Measurements from ENCODE around the gene IGSF22.
A peak's percentile ranks its signal among the peaks of the same experiment; 100 is the strongest.

The IGSF22 gene

DNA sequence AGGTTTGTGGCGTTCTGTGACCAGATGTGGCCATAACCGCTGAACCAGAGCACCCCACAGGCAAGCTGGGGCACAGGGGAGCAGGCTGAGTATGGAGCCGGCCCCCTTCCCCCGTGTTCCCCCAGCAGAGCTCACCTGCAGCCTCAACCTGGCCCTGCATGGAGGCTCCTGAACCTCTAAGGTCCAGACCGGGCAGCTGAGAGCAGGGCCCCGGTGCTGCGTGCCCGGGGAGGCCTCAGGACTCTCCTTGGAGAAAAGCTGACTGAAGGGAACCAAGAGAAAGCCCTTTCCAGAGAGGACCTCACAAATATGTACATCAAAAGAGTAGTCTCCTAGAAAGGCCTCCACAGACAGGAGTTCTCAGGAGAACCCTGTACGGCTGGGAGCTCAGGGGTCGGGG is 17.4 kb upstream of the IGSF22 start:
- DNase-seq, result no peak

DNA sequence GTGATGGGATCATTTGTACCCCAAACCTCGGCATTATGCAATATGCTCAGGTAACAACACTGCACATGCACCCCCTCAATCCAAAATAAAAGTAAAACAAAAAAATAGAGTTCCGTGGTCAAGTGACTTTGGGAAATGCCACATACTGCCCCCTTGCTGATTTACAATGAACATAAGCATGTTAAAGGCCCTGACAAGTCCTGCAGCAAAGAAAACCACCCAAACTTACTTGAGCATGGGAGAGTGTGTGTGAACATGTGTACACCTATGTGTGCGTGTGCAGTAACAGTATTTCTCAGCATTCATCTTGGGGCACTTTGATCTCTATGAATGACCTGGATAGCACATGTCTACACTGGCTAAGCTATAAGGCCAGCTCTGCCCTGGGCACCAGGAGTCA is 15.8 kb upstream of the IGSF22 start:
- no peak for DNase-seq

DNA sequence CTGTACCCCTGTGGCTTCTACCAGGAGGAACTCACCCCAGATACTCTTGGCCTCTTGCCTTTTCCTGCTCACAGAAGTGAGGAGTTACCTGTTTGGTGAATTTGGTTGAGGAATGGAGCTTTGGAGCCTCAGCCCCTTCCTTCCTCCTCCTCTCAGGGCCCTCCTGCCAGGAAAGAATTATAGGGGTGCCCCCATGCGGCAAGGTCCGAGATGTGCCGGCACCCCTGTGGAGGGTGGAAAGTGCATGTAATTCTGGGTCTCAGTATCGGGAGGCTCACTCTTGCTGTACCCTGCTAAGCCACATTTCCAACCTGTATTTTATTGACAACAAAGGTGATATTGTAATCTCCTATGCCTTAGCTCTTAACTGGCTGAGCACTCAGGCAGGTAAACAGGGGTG is 13.7 kb upstream of the IGSF22 start:
- no peak for DNase-seq

DNA sequence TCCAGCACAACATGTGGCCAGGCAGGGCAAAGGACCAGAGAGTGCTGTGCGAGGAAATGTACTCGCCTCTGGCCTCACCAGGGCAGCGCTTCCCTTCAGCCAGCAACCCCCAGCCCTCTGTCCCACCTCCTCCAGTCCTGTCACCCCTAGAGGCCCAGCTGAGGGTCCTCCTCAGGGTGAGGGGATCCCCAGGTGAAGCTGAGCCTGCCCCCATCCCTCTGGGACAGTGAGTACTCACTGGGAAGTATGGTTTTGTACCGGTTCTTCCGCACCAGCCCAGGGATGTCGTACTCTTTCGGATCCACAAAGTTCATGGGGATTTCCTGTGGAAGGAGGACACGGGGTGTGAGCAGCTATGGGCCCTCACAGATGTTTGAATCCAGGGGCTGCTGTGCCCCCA is 11.7 kb upstream of the IGSF22 start:
- DNase-seq, result no peak

DNA sequence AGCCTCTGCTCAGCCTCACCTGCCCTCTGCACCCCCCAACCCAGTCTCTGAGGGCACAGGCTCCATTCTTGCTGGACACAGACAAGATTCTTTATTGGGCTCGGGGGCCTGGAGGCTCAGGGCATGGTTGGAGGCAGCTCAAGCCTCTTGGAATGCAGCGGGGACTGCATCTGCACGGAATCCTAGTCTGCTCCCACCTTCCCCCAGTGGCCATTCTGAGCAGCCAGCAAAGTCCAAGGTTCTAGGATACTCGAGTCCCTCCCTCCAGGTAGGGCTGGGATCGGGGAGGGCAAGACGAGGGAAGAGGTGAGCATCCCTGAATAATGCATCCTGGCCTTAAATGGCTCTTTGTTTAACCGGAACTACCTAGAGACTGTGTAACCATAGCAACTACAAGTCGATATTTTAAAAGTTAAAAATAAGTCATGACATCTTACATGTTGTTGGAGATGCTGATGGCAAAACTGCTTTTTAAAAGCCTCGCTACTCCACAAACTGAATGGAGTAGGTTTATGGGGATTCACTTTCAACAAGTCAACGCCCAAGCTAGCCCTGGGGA is 10.7 kb upstream of the IGSF22 start:
- DNase-seq, result no peak

DNA sequence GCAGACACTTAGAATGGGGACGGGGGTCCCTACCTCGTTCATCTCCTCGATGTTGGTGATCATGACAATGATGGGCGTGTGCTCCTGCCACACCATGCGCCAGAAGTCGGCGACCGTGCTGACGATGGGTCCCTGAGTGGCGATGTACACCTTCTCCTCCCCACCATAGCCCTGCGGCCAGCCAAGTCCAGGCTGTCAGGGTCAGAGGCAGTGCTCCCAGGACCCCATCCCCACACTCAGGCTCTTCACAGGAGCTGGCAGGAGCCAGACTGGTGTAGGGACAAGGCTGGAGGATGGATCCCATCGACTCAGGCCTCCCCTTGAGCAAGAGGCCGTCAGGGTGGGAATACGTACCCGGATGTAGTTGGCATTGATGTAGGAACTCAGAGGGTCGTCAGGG is 7.2 kb upstream of the IGSF22 start:
- no peak for DNase-seq

DNA sequence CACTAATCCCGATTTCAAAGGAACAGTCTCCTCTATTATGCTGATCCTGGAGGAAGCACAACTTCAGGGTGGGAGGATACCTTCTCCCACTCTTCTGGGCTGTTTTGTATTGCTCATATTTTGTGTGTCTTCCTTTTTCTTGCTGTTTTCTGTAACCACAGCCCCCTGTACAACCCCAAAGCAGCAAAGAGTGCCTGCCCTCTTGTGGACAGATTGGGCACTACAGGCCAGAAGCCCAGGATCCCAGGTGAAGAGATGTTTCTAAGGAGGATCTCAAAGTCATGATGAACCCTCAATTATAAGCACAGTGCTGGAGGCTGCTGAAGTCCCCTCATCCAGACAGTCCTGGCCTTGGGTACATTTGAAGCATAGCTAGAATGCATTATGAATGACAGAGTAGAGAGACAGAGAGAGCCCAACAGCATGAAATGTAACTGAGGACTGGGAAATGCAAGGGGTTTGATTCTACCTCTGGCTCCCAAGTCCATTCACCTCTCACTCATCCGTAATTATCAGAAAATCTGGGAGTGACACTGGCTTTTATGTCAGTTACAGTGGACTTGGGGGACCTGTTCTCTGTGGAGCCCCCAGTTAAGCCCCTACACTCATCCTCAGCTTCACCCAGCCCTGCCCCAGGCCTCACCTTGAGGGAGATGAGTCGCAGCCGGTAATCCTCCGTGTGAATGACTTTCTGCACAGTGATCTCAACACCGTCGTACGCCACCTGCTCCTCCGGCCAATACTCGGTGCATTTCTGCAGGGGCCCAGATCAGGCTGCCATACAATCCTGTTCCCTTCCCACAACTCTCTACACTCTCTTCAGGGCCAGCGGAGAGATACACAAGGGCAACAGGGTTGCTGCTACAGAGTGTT is 6.2 kb upstream of the IGSF22 start:
- DNase-seq, result peak; percentile 26

DNA sequence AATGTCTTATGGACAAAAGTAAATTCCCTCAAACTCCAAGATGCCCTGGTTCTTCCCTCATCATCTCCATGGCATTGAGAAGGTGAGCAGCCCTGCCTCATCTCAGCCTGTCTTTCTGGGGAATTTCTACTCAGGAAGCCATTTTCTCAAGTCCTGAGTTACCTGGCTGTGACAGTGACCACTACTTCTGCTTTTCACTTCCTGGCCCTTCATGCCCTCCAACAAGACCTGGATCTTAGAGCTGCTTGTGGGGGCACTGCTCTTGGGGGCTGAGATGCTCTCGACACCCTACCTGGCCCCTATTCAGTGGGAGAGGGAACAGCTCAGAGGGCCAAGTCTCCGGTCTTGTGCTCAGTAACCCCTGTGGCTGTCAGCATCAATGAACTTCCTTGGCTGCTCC is 5.5 kb upstream of the IGSF22 start:
- DNase-seq, result no peak

DNA sequence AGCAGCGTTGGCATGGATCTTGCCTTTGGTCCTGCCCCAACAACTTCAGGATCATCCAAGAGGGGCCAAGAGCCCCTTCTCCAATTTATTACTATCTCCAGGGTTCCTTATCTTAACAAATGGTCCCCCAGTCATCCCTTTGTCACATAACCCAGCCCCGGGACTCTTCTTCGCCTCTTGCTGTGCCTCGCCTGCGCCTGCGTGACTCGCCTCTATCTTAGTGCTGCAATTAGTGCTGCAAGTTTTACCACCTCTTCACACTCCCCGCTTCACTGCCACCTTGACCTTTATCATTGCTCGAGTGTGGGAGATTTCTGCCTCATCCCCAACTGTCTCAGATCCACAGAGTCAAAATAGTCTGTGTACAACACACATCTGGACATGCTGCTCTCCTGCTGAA is 4.0 kb upstream of the IGSF22 start:
- no peak for DNase-seq

DNA sequence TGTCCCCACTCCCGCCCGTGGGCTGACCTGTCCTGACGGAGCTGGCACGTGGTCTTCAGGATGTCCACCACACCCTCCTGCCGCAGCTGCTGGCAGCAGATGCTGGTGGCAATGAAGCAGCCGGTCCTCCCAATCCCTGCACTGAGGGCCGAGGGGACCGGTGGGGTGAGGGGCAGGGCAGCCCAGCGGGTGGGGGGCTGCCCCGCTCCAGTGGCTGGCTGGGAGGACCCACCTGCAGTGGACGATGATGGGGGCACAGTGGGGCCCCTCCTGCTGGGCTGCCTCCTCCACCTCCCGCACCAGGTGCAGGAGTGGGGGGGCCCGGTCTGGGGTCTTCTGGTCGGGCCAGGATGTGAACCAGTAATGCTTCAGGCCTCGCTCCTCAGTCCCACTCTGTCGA is 3.4 kb upstream of the IGSF22 start:
- DNase-seq, result no peak

DNA sequence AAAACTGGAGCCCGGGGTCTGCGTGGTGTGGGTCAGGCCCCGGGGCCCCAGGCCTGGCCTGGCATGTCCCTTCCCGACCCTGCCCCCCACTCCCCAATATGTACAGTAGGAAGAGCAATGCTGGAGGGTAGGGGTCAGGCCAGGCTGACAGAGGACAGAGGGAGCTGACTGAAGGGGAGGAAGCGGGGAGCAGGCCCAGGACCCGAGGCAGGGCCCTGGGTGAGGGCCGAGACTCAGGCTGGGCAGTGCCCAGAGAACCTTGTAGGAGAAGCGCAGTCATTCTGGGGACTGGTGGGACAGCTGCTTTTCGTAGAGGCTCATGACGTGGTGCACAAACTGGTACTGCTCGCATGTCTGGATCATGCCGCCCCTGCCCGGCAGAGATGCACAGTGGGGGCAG is 2.7 kb upstream of the IGSF22 start:
- DNase-seq, result no peak

DNA sequence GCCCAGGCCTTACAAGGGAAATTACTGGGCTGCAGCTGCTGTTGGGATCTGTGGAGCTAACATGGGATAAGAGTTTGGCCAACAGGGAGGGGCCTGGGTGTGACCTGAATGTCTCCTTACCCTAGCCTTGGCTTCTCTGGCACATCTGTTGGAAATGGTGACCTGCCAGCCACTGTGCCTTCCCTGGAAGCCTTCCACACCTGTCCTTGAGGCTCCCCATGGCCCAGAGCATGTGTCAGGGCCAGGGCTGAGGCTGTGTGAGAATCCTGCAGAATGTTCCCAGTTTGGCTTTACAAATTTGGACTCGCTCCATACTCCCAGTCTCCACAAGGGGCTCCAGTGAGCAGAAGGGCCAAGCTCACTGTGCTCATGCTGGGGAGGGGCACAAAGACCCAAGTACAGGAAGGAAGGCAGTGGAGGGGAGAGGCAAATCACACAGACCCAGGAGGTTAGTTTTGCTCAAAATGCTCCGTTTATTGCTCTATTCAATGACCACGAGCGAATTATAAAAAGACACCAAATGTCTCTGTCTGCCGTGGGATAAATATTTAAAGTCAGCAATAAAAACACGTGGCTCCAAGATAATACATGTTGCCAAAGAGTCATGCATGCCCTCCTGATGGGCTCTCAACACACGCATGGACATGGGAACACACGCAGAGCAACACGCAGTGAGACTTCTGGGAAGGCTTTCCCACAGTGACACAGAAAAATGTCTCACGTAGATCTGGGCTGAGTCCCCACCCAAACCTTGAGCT is 1.7 kb upstream of the IGSF22 start:
- peak; percentile 30 for DNase-seq

DNA sequence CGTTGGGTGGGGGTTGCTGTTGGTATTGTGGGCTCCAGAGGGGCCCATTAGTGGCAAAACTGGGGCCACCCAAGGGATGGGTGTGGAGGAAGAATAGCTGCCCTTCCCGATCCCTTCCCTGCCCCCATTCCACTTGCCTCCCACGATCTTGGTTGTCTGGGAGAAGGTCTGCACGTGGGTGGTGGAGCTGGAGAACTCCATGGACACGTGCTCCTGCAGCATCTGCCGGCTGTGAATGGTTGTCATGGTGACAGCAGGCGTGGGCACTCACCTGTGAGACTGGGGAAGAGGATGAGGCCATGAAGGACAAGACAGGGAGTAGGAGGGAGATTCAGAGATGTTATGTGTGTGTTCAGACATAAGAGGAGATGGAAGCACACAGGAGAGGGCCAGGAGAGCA is 2.0 kb downstream of the IGSF22 start:
- no peak for DNase-seq

DNA sequence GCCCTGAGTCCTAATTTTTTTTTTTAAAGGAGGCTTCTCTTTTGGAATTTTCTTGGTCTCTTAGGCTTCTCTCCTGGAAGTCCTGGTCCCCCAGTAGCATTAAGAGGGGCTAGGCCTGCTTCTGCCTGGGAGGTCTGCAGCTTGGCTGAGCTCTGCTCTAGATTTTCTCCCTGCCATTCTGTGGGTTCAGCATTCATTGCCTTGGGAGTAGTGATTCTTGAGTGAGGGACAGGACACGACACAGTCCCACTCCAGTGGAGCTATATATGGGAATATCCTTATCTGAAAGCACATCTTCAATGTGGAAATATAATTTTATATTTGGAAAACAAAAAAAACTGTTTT is 3.7 kb downstream of the IGSF22 start:
- no peak for DNase-seq

DNA sequence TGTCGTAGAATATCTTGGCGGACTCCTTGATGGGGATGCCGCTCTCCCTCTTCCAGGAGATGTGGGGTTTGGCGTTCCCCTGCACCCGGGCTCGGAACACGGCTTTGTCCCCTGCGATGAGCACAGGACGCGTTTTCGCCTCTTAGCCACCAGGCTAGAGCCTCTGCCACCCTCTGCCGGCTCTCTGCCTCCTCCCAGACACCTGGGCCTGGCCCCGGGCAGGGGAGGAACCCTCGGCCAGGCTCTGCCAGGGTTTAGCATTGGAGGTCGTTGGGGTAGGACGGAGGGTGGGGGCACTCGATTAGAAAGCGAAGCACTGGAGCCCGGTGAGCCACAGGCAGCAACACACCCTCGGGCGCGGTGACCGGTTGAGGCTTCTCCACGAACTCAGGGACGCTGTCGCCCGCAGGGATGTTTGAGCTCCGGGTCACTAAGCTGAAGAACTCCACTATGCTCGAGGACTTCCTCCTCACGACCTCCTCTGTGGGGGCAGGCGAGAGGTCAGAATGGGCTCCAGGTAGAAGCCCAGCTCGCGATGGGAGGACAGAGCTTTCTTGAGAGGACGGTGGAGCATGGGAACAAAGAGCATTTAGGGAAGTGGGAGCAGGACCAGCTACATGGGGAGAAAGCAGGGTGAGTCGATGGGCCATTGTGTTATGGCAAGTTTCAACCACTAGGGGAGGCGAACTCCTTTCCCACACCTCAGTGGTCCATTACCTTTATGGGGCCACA is 4.3 kb downstream of the IGSF22 start:
- DNase-seq, result peak; percentile 59

DNA sequence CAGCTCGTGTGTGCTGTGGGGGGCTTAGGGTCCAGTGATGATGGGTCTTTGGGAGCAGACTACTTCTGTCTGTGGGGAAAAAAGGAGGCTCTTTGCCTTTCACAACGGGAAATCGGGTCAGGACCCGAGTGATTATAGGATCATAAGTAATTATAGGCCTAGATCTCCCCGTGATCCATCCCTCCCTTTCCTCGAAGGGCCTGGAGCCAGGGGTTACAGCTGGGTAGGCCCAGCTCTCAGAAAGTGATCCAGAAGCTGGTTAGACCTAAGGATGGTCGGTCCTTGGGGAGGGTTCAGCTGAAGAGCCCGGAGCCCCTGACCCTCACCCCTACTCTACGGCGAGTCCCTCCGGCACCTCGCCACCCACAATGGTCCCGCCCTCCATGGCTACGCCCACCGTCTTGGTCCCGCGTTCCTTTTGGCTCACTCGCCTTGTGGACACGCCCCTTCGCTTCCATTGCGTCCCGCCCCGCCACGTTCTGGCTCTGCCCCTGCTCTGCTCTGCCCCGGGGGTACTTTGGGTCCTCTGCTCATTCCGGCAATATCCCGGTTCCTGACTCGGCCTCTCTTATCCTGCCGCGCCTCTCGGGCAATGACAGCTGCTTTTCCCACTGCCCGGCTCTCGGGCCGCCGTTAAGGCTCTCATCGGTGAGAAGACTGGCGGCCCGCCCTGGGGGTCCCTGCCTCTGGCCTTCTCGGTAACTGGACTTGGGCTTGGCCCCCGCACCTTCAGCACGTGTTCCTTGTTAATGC is 5.0 kb downstream of the IGSF22 start:
- peak; percentile 44 for DNase-seq

DNA sequence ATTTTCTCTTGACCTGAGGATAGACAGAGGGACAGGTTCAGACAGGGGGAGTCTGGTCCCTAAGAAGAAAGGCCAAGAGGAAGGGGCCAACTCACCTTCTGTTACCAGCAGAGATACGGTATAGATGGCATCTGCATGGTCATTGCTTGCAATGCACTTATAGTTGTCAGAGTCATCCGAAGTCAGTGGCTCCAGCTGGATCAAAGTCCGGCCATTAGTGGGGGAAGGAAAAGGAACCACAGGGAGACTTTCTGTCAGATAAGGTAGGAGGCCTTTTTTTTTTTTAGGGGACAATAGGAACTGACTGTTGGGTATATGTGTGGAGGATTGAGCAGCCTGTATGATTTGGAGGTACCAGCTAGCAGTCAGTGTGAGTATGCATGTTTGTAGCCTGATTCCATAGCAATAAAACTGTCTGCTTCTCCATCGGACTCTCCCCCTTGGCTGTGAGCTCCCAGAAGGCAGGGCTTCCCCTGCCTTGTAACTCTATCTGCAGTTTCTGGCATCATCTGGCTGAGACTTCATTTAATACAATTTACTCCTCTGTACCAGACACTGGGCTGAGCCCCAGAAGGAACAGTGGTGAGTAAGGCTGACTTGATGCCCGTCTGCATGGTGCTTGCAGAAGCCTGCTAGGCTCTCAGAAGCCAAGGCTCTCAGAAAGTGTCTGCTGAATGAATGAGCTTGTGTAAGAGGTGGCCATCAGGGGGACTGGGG is 5.7 kb downstream of the IGSF22 start:
- DNase-seq, result no peak

DNA sequence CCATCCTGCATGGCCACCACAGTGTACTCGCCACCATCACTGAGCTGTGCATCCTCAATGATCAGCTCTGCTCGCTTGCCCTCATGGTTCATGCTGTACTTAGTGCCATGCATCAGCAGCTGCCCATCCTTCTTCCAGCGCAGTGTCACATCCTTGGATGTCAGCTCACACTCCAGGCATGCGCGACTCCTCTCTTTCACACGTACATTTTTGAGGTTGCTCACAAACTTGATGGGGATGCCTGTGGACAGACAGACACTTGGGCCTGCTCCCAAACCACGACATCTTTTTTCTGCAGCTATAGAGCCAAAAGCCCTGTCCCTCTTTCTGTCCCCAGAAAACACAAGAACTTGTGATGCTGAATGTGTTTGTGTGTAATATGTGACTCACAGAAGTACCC is 10.5 kb downstream of the IGSF22 start:
- DNase-seq, result no peak

DNA sequence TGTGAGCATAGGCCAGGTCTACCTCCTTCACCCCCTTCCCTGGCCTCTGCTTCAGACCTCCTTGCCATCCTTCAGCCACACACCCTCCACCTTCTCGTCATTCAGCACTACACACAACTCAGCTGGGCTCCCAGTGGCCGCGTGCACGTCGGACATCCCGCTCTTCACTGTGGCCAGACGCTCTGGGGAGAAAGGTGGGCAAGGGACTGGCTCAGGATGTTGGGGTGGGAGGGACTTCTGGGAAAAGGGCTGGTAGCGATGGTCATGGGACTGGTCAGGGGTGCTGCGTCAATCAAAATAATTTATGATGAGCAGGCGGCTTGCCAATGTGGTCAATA is 11.6 kb downstream of the IGSF22 start:
- DNase-seq, result no peak

DNA sequence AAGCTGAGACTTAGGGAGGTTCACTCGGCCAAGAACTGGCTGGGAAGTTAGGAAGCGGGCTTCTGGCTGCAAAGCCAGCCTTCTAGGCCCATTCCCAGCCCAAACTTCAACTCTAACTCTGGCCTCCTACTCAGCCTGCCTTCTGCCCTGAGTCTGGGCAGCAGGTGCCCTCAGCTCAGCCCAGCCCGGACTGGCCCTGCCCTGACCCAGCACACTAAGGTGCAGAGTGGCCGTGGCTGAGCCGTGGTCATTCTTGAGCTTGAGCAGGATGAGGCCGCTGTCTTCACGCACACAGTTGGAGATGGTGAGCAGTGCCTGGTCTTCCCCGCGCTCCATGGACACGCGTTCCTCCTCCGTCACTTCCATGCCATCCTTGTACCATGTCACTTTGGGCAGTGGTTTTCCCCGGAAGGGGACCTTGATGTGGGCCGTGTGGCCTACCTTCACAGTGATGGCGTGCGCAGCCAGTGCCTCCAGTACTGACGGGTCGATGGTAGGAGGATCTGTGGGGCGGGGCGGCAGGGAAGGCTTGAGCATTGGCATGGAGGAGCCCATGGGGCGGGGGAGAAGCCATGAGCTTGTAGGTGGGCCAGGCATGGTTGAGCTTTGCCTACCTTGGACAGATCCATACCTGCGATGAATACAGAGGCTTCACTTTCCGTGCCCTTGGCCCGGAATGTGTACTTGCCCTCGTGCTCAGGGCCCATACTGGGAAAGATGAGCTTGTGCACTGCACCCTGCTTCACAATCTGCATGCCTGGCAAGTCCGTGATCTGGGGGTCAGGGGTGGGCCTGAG is 12.1 kb downstream of the IGSF22 start:
- no peak for DNase-seq

DNA sequence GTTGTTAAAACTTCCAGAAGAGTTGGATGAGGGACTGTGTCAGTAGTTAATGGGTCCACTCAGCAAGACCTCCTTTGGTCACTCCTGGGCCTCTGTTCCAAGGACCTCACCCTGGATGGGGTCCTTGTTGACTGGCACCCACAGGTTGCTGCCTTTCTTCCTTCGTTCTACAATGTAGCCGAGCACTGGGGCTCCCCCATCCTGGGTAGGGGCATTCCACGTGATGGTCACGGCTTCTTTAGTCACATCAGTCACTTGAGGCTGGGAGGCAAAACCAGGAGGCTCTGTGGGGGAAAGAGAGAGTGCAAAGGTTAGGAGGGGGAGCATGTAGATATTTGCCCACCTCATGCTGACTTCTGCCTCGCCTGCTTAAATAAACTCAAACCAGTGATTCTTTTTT is 15.4 kb downstream of the IGSF22 start:
- no peak for DNase-seq
